GM23338 (cell line): ENCODE measurements around the gene EARS2. TPM values are rescaled to one million over a fixed set of nuclear protein-coding genes. Genes with fewer than 3 reads are reported as not detected.

Experiments used
- ATAC-seq: fragments of 200-7000 bp; cut with Tn5 transposase; 3 replicates; pipeline ENCODE4 v1.9.1; 2020
- DNase-seq: peaks from one replicate; pipeline ENCODE4 v3.0.0-alpha.2; 2015; ENCODE audit warnings: low spot score
- H2AFZ ChIP-seq: fragments of 200-600 bp; sonication (generic); 2 replicates; pipeline ENCODE4 v1.8.0; 2016; ENCODE audit warnings: antibody characterized with exemption, mild to moderate bottlenecking, moderate library complexity
- H3F3A ChIP-seq: fragments of 200-600 bp; sonication (generic); replicated peaks from 2 replicates; pipeline ENCODE4 v1.8.0; 2017; ENCODE audit warnings: antibody characterized with exemption, mixed run types, low read depth
- H3K27ac ChIP-seq: fragments of 200-600 bp; sonication (generic); 2 replicates; pipeline ENCODE4 v1.6.1; 2016; ENCODE audit warnings: low read depth
- H3K27me3 ChIP-seq: fragments of 200-600 bp; sonication (generic); 2 replicates; pipeline ENCODE4 v1.8.0; 2016; ENCODE audit warnings: mild to moderate bottlenecking, mixed run types, moderate library complexity; ENCODE audit not compliant: insufficient read depth
- H3K36me3 ChIP-seq: fragments of 200-600 bp; sonication (generic); 2 replicates; pipeline ENCODE4 v1.8.0; 2016; ENCODE audit warnings: mild to moderate bottlenecking; ENCODE audit not compliant: insufficient read depth
- H3K4me1 ChIP-seq: fragments of 200-600 bp; sonication (generic); 2 replicates; pipeline ENCODE4 v1.8.0; 2016; ENCODE audit warnings: mild to moderate bottlenecking, moderate library complexity; ENCODE audit not compliant: insufficient read depth
- H3K4me2 ChIP-seq: fragments of 200-600 bp; sonication (generic); 2 replicates; pipeline ENCODE4 v1.7.1; 2017; ENCODE audit warnings: mixed run types
- H3K4me3 ChIP-seq: fragments of 200-600 bp; sonication (generic); 2 replicates; pipeline ENCODE4 v1.6.1; 2016; ENCODE audit warnings: mixed run types
- H3K79me2 ChIP-seq: fragments of 200-600 bp; sonication (generic); replicated peaks from 2 replicates; pipeline ENCODE4 v1.8.0; 2017; ENCODE audit warnings: mild to moderate bottlenecking; ENCODE audit not compliant: insufficient read depth
- H3K9me2 ChIP-seq: fragments of 200-600 bp; sonication (generic); 2 replicates; pipeline ENCODE4 v1.8.0; 2017; ENCODE audit not compliant: insufficient read depth
- H4K20me1 ChIP-seq: fragments of 200-600 bp; sonication (generic); replicated peaks from 2 replicates; pipeline ENCODE4 v1.8.0; 2017; ENCODE audit warnings: mild to moderate bottlenecking; ENCODE audit not compliant: insufficient read depth
- H3K27ac Mint-ChIP-seq: 2 replicates; pipeline ENCODE4 v1.8.0; 2020; ENCODE audit warnings: inconsistent platforms, mild to moderate bottlenecking, moderate library complexity, mixed read lengths
- H3K27me3 Mint-ChIP-seq: 3 replicates; pipeline ENCODE4 v1.8.0; 2022; ENCODE audit warnings: low read depth, mild to moderate bottlenecking, moderate library complexity, mixed read lengths, inconsistent platforms; ENCODE audit not compliant: insufficient read depth, poor library complexity
- H3K36me3 Mint-ChIP-seq: 3 replicates; pipeline ENCODE4 v1.8.0; 2021; ENCODE audit warnings: low read depth, mild to moderate bottlenecking, inconsistent platforms, moderate library complexity, mixed read lengths
- H3K4me1 Mint-ChIP-seq: 3 replicates; pipeline ENCODE4 v1.8.0; 2020; ENCODE audit warnings: mild to moderate bottlenecking, inconsistent platforms, mixed read lengths
- H3K4me3 Mint-ChIP-seq: 3 replicates; pipeline ENCODE4 v1.8.0; 2021; ENCODE audit warnings: moderate library complexity, mild to moderate bottlenecking, inconsistent platforms, mixed read lengths
- H3K9me3 Mint-ChIP-seq: 3 replicates; pipeline ENCODE4 v1.8.0; 2020; ENCODE audit warnings: moderate library complexity, mild to moderate bottlenecking, inconsistent platforms, mixed read lengths
- CREB1 ChIP-seq: fragments of 250-450 bp; sonication (Bioruptor Pico); IDR thresholded peaks from 2 replicates; pipeline ENCODE4 v1.5.0; 2020; ENCODE audit warnings: low read depth, mild to moderate bottlenecking, moderate library complexity
- CTCF ChIP-seq, 2 experiments: fragments of 200-600 bp in 1 of 2; sonication (generic) in 1 of 2; conservative IDR thresholded peaks; 2 replicates each; pipeline versions ENCODE4 v1.5.1 to v1.6.1; 2016 to 2017; ENCODE audit warnings: antibody characterized with exemption in 2 of 2, low read depth in 2 of 2, mild to moderate bottlenecking in 2 of 2, moderate library complexity in 1 of 2
- ETS1 ChIP-seq: IDR thresholded peaks from 2 replicates; pipeline ENCODE4 v1.6.1; 2016; ENCODE audit warnings: antibody characterized with exemption
- EZH2 ChIP-seq: fragments of 200-600 bp; sonication (generic); IDR thresholded peaks from one replicate; pipeline ENCODE4 v1.8.0; 2017; ENCODE audit warnings: antibody characterized with exemption, mild to moderate bottlenecking, low read depth; ENCODE audit not compliant: unreplicated experiment
- EZH2phosphoT487 ChIP-seq: fragments of 200-600 bp; sonication (generic); IDR thresholded peaks from one replicate; pipeline ENCODE4 v1.8.1; 2018; ENCODE audit warnings: antibody characterized with exemption; ENCODE audit not compliant: unreplicated experiment
- JUNB ChIP-seq: IDR thresholded peaks from one replicate; pipeline ENCODE4 v1.6.1; 2016; ENCODE audit warnings: antibody characterized with exemption; ENCODE audit not compliant: unreplicated experiment
- NANOG ChIP-seq: IDR thresholded peaks from 2 replicates; pipeline ENCODE4 v1.6.1; 2016; ENCODE audit warnings: antibody characterized with exemption, borderline replicate concordance
- POLR2AphosphoS5 ChIP-seq: IDR thresholded peaks from 2 replicates; pipeline ENCODE4 v1.6.1; 2016; ENCODE audit warnings: antibody characterized with exemption, low read depth
- REST ChIP-seq: IDR thresholded peaks from one replicate; pipeline ENCODE4 v1.6.1; 2018; ENCODE audit warnings: antibody characterized with exemption; ENCODE audit not compliant: unreplicated experiment
- STAT1 ChIP-seq: IDR thresholded peaks from one replicate; pipeline ENCODE4 v1.6.1; 2016; ENCODE audit warnings: antibody characterized with exemption; ENCODE audit not compliant: unreplicated experiment
- ZNF114 ChIP-seq: fragments of 250-450 bp; sonication (Bioruptor Pico); IDR thresholded peaks from 2 replicates; pipeline ENCODE4 v1.5.0; 2020; ENCODE audit warnings: mild to moderate bottlenecking, moderate library complexity
- ZNF331 ChIP-seq: fragments of 250-450 bp; sonication (Bioruptor Pico); IDR thresholded peaks from 2 replicates; pipeline ENCODE4 v1.5.0; 2020; ENCODE audit warnings: low read depth, mild to moderate bottlenecking, moderate library complexity
- ZNF462 ChIP-seq: fragments of 250-450 bp; sonication (Bioruptor Pico); IDR thresholded peaks from 2 replicates; pipeline ENCODE4 v1.5.0; 2020; ENCODE audit warnings: mild to moderate bottlenecking, moderate library complexity
- polyA plus RNA-seq: library from polyadenylated mRNA; unstranded; fragments of >200 nt; fragmentation: Nextera tagmentation; extraction: Ambion mirVana; gene quantifications from 2 replicates; pipeline ENCODE4 v1.2.1, GENCODE V29; 2016
- total RNA-seq: library from RNA; depleted of rRNA; stranded (reverse); fragments of >200 nt; shearing (Covaris generic); gene quantifications from 2 replicates; pipeline ENCODE4 v1.2.3, GENCODE V29; 2014

EARS2 gene
- total and polyA plus RNA-seq, 2 experiments from 2014 or later, result 22.6 to 89.1 TPM

- no peak overlapping the region for H3K4me3 ChIP-seq
- Mint-ChIP-seq H3K9me3 (no peaks in the 10 kb centered on the region), H3K27me3 (no peaks in the 10 kb centered on the region), H3K27ac (no peak overlapping the region), H3K4me1 (no peaks in the 10 kb centered on the region), H3K4me3 (no peak overlapping the region), H3K36me3 (peaks cover 67% of the 10 kb centered on the region)
- no peak overlapping the region for H3K27ac ChIP-seq
- H3K27me3 ChIP-seq, result no peaks in the 10 kb centered on the region
- ATAC-seq (no peak), DNase-seq (no peak)
- no peaks in the 10 kb centered on the region for H3F3A ChIP-seq
- no peaks in the 10 kb centered on the region for H3K4me1 ChIP-seq
- peaks cover 8% of the 10 kb centered on the region; the same call in 1 of the 2 replicates for H4K20me1 ChIP-seq
- no peak overlapping the region for H3K4me2 ChIP-seq
- no peak for TF ChIP-seq ETS1
- TF ChIP-seq CREB1 (CRISPR knock-in tag), result no peak
- TF ChIP-seq STAT1, result no peak
- no peak for TF ChIP-seq NANOG
- TF ChIP-seq ZNF331, result no peak
- TF ChIP-seq EZH2, result no peak
- TF ChIP-seq EZH2phosphoT487, result no peak
- TF ChIP-seq REST, result no peak
- no peak for TF ChIP-seq POLR2AphosphoS5
- no peak for TF ChIP-seq ZNF114 (CRISPR knock-in tag)
- no peak for TF ChIP-seq CTCF (conservative IDR thresholded peaks at IDR 0.05; ENCODE audit: low read depth in 2 of 2)
- no peak for TF ChIP-seq ZNF462 (CRISPR knock-in tag)
- no peak for TF ChIP-seq JUNB
- H3K9me2 ChIP-seq, result no peaks in the 10 kb centered on the region
- H3K79me2 ChIP-seq, result no peaks in the 10 kb centered on the region
- no peak overlapping the region for H2AFZ ChIP-seq
- peaks cover 50% of the 10 kb centered on the region for H3K36me3 ChIP-seq
Measured at GRCh38 chr16:23528644-23529310, 28.4 kb downstream of the EARS2 start.
